CD4-positive, alpha-beta T cell treated with Interleukin-6 at 100 ng/mL for 8 hours (primary cell): ENCODE data around the gene TFAP2C.

Experiments used
- DNase-seq: peaks from one replicate; pipeline ENCODE4 v3.0.0-alpha.2; 2020; ENCODE audit warnings: mixed read lengths, low spot score

The TFAP2C gene

GRCh38 chr20:56628873-56629463 is at the start of gene TFAP2C:
Gene TFAP2C, plus strand, starts transcription at chr20:56629306. Its CDS starts 239 bp downstream, at chr20:56629545.
- no peak for DNase-seq

GRCh38 chr20:56580226-56580625 is 48.9 kb upstream of the TFAP2C start:
- no peak for DNase-seq

- DNase-seq = no peak
Measured at GRCh38 chr20:56581701-56582100, 47.4 kb upstream of the TFAP2C start.

- no peak for DNase-seq
Measured at GRCh38 chr20:56582542-56582941, 46.6 kb upstream of the TFAP2C start.

GRCh38 chr20:56584916-56585315 is 44.2 kb upstream of the TFAP2C start:
- no peak for DNase-seq

GRCh38 chr20:56587307-56588041 is 41.6 kb upstream of the TFAP2C start:
- DNase-seq = no peak

- no peak for DNase-seq
Measured at GRCh38 chr20:56588996-56589395, 40.1 kb upstream of the TFAP2C start.

GRCh38 chr20:56589633-56590032 is 39.5 kb upstream of the TFAP2C start:
- no peak for DNase-seq

GRCh38 chr20:56590888-56591287 is 38.2 kb upstream of the TFAP2C start:
- DNase-seq = no peak

GRCh38 chr20:56592211-56592610 is 36.9 kb upstream of the TFAP2C start:
- DNase-seq = no peak

- no peak for DNase-seq
Measured at GRCh38 chr20:56592817-56593216, 36.3 kb upstream of the TFAP2C start.

- DNase-seq = no peak
Measured at GRCh38 chr20:56595746-56596475, 33.2 kb upstream of the TFAP2C start.

GRCh38 chr20:56601166-56601565 is 27.9 kb upstream of the TFAP2C start:
- no peak for DNase-seq

GRCh38 chr20:56604673-56605072 is 24.4 kb upstream of the TFAP2C start:
- DNase-seq = no peak

GRCh38 chr20:56605261-56605996 is 23.7 kb upstream of the TFAP2C start:
- no peak for DNase-seq

GRCh38 chr20:56606174-56606945 is 22.7 kb upstream of the TFAP2C start:
- DNase-seq = no peak

- DNase-seq = no peak
Measured at GRCh38 chr20:56607061-56607704, 21.9 kb upstream of the TFAP2C start.

- no peak for DNase-seq
Measured at GRCh38 chr20:56608376-56608775, 20.7 kb upstream of the TFAP2C start.

- no peak for DNase-seq
Measured at GRCh38 chr20:56609321-56609720, 19.8 kb upstream of the TFAP2C start.

- DNase-seq = no peak
Measured at GRCh38 chr20:56610098-56610497, 19.0 kb upstream of the TFAP2C start.

GRCh38 chr20:56614196-56614595 is 14.9 kb upstream of the TFAP2C start:
- DNase-seq = no peak
